GM23248 (cell line): ENCODE data around the gene CYP3A4.

Source experiments
- EZH2 ChIP-seq: fragments of 200-600 bp; sonication (generic); IDR thresholded peaks from 2 replicates; pipeline ENCODE4 v1.6.1; 2018; ENCODE audit warnings: antibody characterized with exemption, mild to moderate bottlenecking; ENCODE audit not compliant: insufficient read depth, poor library complexity, severe bottlenecking
- EZH2phosphoT487 ChIP-seq: fragments of 200-600 bp; sonication (generic); IDR thresholded peaks from 2 replicates; pipeline ENCODE4 v1.6.1; 2018; ENCODE audit warnings: antibody characterized with exemption, moderate library complexity, mild to moderate bottlenecking, low read depth; ENCODE audit not compliant: insufficient read depth

GRCh38 chr7:99782012-99782953 is 1.7 kb downstream of the CYP3A4 start:
- TF ChIP-seq EZH2 (no peak), EZH2phosphoT487 (no peak)
